Melanocyte of skin (primary cell): ENCODE measurements around the gene ABLIM1. TPM values are rescaled to one million over a fixed set of nuclear protein-coding genes. Genes with fewer than 3 reads are reported as not detected.

Source experiments
- small RNA-seq, 2 donors: library from RNA; depleted of rRNA; stranded (forward); fragments of <200 nt; gene quantifications; one replicate each; pipeline ENCODE3, GENCODE V24; 2012
- total RNA-seq, 2 donors: library from RNA; depleted of rRNA; stranded (reverse); fragments of >200 nt; gene quantifications; 2 replicates each; pipeline ENCODE4 v1.2.3, GENCODE V29; 2012

ABLIM1 gene
- under 1 TPM; 0.33 to 0.69 TPM for total RNA-seq

DNA sequence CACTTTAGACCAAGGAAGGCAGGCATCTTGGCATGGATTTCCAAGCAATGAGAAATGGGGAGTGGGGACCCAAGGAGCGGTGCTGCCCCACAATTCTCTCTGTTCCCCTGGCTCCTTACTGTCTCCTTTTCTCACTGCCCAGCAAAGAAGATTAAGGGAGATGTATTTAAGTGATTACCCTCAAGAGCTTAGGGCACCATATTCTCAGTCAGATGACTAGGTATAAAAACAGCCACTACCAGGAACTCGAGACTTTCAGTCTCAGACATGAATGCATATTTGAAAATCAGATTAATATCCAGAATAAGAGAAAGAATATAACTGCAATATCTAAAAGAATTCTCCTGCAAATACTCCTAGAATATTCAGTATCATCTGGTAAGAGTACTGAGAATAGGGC lies at the start of gene ABLIM1:
ABLIM1 (minus strand) TSS at position 101 of the 400 bp plus-strand sequence; CDS start at position 26, 75 bp downstream.

DNA sequence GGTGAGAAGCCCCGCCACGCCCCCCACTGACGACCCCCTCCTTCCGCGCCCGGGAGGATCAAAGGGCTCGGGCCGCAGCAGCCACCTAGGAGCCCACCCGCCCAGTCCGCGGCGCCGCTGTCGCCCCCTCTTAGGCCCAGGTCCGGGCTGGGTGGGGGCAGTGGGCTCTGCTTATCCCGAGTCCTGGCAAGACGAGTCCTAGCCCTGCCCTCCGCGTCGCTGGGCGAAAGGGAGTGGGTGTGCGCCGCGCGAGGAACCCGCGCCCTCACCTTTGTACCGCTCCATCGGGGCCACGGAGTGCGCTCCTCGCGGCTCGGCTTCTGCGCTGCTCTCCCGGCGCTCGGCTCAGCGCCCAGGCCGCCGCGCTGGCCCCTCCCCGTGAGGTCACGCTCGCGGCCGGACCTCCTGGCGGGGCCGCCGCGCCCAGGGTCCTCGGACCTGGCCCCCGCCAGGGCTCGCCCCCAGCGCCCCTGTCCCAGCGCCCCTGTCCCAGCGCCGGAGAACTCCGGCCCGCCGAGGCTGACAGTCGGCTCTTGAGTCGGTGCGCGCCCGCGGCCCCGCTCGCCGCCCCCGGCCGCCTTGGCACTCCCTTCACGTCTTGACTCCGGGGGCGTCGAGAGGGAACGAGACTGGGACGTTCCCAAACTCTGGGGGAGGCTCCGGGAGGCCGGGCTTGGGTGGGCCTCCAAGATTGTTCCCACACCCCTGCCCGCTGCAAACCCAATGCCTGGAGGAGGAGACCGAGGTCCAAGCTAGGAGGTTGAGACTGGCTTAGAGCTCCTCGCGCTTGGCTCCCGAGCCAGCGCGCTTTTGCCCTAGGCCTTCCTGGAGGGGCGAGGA lies 253.7 kb downstream of the ABLIM1 start, which contains the start of gene AFAP1L2:
AFAP1L2 (minus strand) TSS at position 332 of the 840 bp plus-strand sequence; CDS start at position 285, 47 bp downstream.

Small RNA genes within 50 kb of the gene (small RNA-seq; reads per million reads assigned to genes)
- 0 reads per million in 2 donors for gene RN7SL384P

Other genes with a start within 250 kb of the ABLIM1 start
- gene FHIP2A, start 163.5 kb upstream of the ABLIM1 start, total RNA-seq, result 10 to 100 TPM; 18.9 to 20.0 TPM